NOMO-1 treated with dmso at 0.1 percent for 144 hours (cell line): ENCODE data around the gene KIF26B.

ENCODE experiments used
- DNase-seq: peaks from one replicate; lab custom pipeline; 2025; ENCODE audit not compliant: unreplicated experiment; lab: John Stamatoyannopoulos, UW

Gene KIF26B

GRCh38 chr1:245132771-245133170, 22.0 kb upstream of the KIF26B start:
- no peak for DNase-seq

DNA sequence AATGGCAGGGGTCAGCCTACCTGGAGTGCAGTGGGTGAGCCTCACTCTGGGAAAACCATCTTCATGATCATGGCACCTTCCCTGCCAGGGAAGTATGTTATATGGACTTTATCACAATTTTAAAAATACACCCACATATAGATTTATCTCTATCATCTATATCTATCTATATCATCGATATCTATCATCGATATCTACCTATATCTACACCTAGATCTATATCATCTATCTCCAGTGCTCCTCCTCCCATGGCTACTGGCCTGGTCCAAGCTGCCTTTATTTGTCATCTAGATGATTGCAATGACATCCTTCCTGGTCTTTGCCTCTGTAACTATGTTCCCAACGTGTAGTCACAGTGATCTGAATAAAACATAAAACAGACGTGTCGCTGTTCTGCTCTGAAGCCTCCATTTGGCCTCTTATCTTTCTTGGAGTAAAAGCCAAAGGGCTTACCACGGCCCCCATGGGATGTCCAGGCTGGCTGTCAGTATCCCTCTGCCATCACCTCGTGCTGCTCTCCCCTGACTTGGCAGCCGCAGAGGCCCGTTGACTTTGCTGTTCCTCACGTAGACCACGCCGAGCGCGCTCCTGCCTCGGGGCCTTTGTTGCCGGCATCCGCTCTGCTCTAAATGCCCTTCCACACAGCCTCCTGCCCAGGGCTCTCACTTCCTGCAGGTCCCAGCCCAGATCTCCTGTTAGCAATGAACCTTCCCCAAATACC, 20.6 kb upstream of the KIF26B start:
- DNase-seq: no peak

DNA sequence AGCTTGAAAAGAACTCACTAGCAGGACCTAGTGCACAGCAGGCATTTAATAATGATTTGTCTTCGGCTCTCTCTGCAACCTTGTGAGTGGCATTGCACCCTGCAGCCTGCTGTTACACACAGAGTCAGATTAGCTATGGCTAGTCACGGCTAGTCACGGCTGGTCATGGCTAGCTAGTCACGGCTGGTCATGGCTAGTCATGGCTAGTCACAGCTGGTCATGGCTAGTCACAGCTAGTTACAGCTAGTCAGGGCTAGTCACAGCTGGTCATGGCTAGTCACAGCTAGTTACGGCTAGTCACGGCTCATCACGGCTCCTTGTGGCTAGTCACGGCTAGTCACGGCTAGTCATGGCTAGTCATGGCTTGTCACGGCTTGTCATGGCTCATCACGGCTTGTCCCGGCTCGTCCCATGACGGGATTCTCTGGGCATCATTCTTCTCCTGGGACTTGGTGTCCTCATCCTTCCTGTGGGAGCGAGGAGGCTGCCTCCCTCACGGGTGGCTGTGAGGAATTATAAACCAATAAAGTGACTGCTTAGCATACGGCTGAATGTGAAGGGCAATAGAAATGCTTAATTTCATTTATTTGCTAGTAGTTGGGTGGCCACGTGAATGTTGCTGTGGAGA, 12.5 kb upstream of the KIF26B start:
- no peak for DNase-seq

- DNase-seq: no peak
Observed at GRCh38 chr1:245142976-245143375, 11.8 kb upstream of the KIF26B start.

DNA sequence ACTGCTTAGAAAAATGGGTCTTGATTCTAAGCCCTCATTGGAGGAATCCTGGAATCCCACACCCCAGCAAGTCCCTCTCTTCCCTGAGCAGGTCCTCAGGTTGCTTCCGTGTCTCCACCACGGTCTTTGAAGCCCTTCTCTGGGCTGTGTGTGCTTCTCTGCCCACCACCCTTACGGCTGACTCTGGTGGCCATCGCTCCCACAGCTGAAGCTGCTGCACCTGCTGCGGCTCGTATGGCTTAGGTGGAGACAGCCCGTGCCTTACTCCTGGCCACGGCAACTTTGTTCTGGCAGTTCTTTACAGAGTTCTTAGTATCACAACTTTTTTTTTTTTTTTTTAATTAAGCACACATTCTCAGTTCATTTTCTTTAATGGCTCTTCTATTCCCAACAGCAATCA, 10.9 kb upstream of the KIF26B start:
- DNase-seq: no peak

- DNase-seq: no peak
Observed at GRCh38 chr1:245148069-245148468, 6.7 kb upstream of the KIF26B start.

GRCh38 chr1:245148861-245149260, 5.9 kb upstream of the KIF26B start:
- no peak for DNase-seq

- peak; percentile 61 for DNase-seq
Observed at GRCh38 chr1:245153081-245153551, 1.7 kb upstream of the KIF26B start.

DNA sequence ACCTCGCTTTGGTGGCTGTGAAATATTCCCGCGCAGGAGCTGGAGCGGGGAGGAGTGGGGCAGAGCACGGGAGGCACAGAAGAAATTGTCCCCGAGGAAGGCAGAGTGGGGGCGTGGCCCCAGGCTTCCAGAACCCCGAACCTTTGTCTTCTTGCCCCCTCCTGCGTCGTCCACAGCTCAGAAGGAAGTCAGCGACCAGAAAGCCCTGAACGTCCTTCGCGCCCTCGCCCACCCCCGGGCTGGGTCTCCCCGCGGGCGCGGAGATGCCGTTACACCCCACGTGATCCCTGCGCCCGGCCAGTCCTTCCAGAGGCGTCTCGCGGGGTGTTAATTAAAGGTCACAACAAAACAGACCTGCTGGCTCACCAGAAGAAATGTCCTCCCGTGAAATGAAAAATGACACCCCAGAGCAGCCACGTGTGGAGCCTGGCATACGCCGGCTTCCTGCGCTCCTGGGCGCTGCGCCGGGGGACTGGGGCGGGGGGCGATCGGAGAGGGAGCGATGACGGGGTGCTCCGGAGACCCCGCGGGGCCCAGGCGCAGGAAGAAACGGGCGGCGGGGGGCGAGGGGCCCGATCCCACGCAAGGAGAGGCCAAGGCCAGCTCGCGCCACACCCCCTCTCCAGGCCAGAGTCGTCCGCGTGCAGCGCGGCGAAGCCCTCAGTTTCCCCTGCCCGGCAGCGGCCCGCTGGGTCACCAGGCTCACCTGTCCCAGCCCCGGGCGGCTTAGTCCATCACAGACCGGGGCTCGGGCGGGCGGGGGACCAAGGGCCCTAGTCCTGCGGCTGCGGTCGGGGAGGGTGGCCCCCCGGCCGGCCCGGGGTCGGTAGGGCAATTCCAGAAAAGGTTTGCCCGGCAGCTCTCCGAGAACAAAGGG, 995 bp upstream of the KIF26B start:
- no peak for DNase-seq

DNA sequence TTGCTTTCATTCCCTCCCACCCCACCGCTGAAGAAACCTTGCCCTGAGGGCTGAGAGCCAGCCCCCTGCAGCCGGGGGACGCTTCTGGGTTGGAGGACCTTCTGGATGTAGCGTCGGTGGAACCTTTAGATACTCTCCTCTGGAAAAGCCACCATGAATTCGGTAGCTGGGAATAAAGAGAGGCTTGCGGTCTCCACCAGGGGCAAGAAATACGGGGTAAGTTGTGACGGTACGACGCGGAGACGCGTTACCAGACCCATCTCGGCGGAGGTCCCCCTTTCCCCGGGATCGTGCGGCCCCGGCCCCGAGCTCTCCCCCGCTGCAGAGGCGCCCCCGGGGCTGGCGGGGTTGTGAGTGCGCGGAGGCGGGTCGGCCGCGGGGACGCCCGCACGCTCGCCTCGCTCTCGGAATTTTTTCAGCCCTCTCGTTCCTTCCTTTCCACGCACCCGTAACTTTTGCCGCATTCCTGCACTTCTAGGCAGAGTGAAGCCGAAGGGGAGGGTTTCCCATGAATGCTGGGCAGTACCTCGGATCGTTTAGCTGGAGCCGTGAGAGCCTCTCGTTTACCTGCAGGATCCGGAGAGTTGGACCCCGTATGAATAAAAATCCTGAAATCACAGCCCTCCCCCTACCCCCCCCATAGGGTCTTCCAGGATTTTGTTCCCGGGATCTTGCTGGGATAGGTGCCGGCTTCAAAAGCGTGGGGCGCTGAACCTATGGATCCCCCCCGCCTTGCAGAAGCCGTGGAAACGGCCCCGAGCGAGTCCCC, 671 bp downstream of the KIF26B start:
- DNase-seq: no peak

DNA sequence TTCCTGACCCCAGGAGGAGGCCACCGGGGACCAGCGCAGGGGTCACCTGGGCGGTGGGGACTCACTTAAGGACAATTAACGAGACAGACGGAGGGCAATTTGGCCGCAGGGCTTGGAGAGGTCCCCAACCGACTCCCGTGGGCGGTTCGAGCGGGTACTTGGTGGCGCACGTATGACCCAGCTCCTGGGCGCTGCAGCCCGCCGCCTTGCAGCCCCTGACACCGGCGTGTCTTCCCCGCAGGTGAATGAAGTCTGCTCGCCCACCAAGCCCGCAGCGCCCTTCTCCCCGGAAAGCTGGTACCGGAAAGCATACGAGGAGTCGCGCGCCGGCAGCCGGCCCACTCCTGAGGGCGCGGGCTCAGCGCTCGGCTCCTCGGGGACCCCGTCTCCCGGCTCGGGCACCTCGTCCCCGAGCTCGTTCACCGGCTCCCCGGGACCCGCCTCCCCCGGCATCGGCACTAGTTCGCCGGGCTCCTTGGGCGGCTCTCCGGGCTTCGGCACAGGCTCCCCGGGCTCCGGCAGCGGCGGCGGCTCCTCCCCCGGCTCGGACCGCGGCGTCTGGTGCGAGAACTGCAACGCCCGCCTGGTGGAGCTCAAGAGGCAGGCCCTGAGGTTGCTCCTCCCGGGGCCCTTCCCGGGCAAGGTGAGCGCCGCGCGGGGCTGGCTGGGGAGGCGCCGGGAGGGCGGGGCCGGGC, 1.4 kb downstream of the KIF26B start:
- DNase-seq: peak; percentile 80

DNA sequence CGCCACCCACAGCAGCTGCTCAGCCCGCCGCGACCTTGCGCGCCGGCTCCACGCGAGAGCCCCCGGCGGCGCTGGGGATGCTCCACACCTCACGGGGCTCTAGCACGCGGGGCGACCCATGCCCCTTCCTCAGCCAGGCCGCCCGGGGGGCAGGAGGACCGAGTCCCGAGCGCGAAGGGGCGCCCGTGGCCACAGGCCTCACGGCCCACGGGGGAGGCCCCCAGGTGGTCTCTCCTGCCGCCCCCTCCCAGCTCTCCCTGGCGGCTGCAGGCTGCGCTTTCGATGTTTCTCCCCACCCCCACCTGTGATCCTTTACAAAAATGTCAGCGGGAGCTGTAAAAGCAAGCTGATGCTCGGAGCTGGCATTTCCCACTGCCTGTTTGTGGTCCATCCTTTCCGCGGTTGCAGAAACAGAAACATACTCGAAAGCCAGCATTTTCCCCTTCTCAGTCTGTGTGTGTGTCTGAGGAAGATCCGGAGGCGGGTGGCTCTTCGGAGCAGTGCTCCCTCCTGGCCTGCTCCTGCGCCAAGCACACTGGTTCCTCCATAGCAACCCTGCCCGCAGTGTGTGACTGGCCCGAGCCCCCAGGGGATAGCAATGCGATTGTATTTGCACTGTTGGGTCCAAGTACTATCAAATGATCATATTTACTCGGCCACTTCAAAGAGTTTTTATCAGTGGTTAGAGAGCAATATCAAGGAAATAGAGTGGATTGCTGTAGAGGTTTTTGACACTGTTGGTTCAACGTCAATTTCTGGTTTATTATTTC, 2.1 kb downstream of the KIF26B start:
- DNase-seq: no peak

- no peak for DNase-seq
Observed at GRCh38 chr1:245158913-245159312, 4.1 kb downstream of the KIF26B start.

DNA sequence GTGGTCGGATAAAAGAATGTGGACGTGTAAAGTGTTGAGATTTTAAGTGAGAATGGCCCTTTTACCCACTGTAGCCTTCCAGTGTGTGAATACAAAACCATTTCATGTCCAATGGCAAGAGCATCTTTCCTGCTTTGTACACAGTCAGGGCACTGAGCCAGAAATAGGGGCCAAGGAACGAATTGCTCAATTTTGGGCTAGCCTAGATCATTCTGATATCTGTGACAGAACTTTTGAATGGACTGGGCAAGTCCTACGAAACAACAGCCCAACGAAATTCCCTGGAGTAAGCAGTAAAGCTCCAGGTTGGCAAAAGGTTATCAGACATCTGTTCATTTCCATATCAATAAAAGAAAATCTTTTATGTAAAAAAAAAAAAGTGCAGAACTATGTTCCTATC, 5.5 kb downstream of the KIF26B start:
- DNase-seq: no peak

GRCh38 chr1:245160741-245161400, 6.1 kb downstream of the KIF26B start:
- DNase-seq: no peak

- no peak for DNase-seq
Observed at GRCh38 chr1:245161866-245162265, 7.1 kb downstream of the KIF26B start.

DNA sequence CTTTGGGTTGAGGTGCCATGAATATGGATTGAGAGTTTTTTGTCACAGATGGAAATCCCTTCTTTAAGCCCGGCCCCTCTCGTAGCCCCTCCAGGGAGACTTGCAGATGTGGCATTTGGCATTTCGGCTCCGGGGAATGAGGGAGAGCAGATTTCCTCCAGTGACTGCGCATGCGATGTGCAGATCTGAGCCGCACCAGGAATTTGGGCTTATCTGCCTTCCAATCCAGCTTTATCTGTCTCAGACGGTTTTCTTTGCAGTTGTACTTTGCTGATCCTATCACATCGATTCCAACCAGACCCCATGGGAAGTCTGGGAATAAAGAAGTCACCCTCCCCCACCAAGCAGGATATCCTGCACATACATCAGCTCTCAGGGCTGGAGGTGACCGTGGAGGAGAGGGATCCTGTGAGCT, 11.7 kb downstream of the KIF26B start:
- DNase-seq: no peak

DNA sequence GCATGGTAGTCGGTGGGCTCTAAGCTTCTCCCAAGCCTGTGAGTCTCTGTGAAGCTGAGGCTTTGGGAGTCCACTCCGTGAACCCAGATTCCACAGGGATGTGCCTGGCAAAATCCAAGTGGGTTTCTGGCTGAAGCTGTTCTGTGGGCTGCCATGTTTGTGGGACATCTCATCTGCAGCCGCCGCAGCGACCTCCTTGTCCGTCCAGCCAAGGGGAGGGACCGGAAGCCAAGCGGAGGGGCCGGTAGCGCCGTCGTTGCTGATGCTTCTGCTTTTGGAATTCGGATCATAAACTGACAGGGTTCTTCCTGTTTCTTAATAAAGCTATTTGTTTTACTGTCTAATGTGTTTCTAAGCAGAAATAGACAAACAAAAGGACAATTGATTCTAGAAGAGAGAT, 13.3 kb downstream of the KIF26B start:
- DNase-seq: peak; percentile 72

DNA sequence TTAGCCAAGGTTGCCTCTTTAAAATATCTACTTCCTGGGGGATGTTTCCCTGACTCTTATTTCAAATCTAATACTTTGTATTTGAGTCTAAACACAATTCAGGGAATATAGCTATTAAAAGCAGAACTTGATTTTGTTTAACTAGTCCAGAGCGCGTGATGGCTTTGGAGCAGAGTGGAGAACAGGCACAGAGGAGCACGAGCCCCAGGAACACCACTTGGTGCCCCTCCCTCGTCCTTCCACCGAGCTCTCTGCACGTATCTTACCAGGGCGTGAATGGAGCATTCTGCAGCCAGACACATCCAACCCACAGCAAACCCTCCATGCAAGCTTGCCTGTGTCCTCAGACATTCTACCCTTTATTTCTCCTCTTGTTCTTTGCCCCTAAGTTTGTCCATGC, 14.1 kb downstream of the KIF26B start:
- DNase-seq: no peak
